ENCODE measurements around the gene CNTNAP2. TPM values are rescaled to one million over a fixed set of nuclear protein-coding genes. Genes with fewer than 3 reads are reported as not detected.

Gene CNTNAP2
- total and polyA plus RNA-seq, 2 of the 8 experiments (the other 6 are each of a cell fraction or from before 2014, with no cell fraction given), result 27.9 to 71.0 TPM

GRCh38 chr7:147990942-147991341, 1874.3 kb downstream of the CNTNAP2 start:
- FAIRE-seq, result no peak
- Histone ChIP-seq H3K4me3 (ENCODE audit: extremely low read depth in 1 of 4, insufficient read depth in 2 of 4, low read depth in 3 of 4, low read length in 4 of 4) (no peak overlapping the region), H3K23me2 (ENCODE audit: low read depth, low read length) (no peaks in the 10 kb centered on the region; the same call in 1 of the 2 replicates), H3K27me3 (replicated peaks in 1 of 4; ENCODE audit: control insufficient read depth in 3 of 4, extremely low read depth in 1 of 4, insufficient read depth in 3 of 4, low read length in 3 of 4) (no peaks in the 10 kb centered on the region), H4K5ac (ENCODE audit: insufficient read length, low read depth, low read length) (no peak overlapping the region), H3K14ac (ENCODE audit: insufficient read length) (no peak overlapping the region), H3K4me1 (replicated peaks in 1 of 4; ENCODE audit: control insufficient read depth in 3 of 4, insufficient read depth in 4 of 4, low read length in 3 of 4) (no peaks in the 10 kb centered on the region), H4K20me1 (replicated peaks in 1 of 2; ENCODE audit: control insufficient read depth in 1 of 2, insufficient read depth in 2 of 2, low read length in 2 of 2) (no peaks in the 10 kb centered on the region), H4K8ac (ENCODE audit: extremely low read depth, insufficient read depth, low read length) (no peak overlapping the region), H2AFZ (ENCODE audit: low read length) (no peak overlapping the region), H3K27ac (ENCODE audit: low read depth, low read length) (no peak overlapping the region), H3K9me3 (ENCODE audit: insufficient read depth in 2 of 2, low read depth in 1 of 2, low read length in 1 of 2) (peaks cover 14 to 17% of the 10 kb centered on the region in 2 experiments; a peak in 2 of 4 replicates), H2BK5ac (ENCODE audit: low read depth, low read length) (no peak overlapping the region), H2BK15ac (ENCODE audit: low read length) (no peak overlapping the region), H3K4me2 (ENCODE audit: insufficient read depth in 1 of 2, low read depth in 2 of 2, low read length in 2 of 2) (no peak overlapping the region), H3K56ac (replicated peaks; ENCODE audit: insufficient read length, low read depth, low read length) (no peak overlapping the region), H3K4ac (replicated peaks; ENCODE audit: insufficient read length, low read depth, low read length) (no peak overlapping the region), H3K18ac (ENCODE audit: extremely low read depth, low read length) (no peak overlapping the region), H2BK12ac (ENCODE audit: low read depth, low read length) (no peak overlapping the region), H3K36me3 (ENCODE audit: control insufficient read depth in 2 of 4, insufficient read depth in 4 of 4, low read length in 3 of 4) (0 out of 8 replicates have a peak, but pooled peaks cover 0 to 2% (median 0%) of the 10 kb centered on the region in 4 experiments), H2BK20ac (ENCODE audit: low read length) (no peak overlapping the region), H2BK120ac (replicated peaks; ENCODE audit: low read depth, low read length) (no peak overlapping the region), H3K9ac (replicated peaks in 1 of 4; ENCODE audit: extremely low read depth in 1 of 4, low read depth in 3 of 4, low read length in 3 of 4) (no peak overlapping the region), H2AK5ac (ENCODE audit: low read depth, low read length) (no peak overlapping the region), H3K79me2 (ENCODE audit: control insufficient read depth in 1 of 2, insufficient read depth in 2 of 2, low read length in 2 of 2) (no peaks in the 10 kb centered on the region), H3K23ac (ENCODE audit: insufficient read length) (no peak overlapping the region), H4K91ac (replicated peaks; ENCODE audit: insufficient read length, low read length) (no peak overlapping the region), H3K79me1 (ENCODE audit: low read depth, low read length) (no peaks in the 10 kb centered on the region)
- WGBS, 2 experiments (ENCODE audit: extremely low coverage in 1 of 2, insufficient coverage in 1 of 2, insufficient read length in 1 of 2, insufficient replicate concordance in 2 of 2, low coverage in 1 of 2, low lambda C conversion rate in 2 of 2, missing lambda C conversion rate in 1 of 2), result 83% methylated on average over 2 of the region's 2 CpGs; no CpG with 5 or more reads in 1 of the 2 experiments
- CTCF ChIA-PET (ENCODE audit: partially characterized antibody), result no interaction called here
- POLR2A ChIA-PET (ENCODE audit: partially characterized antibody), result no interaction called here
- no peak for TF ChIP-seq TCF12 (IDR thresholded peaks at IDR 0.05; ENCODE audit: low read depth, low read length)
- peak; percentile 31; the same call in 1 of the 2 replicates for TF ChIP-seq JUND (IDR thresholded peaks at IDR 0.05; ENCODE audit: low read length)
- no peak for DNase-seq (ENCODE audit: low read depth in 1 of 2, low spot score in 2 of 2)
